Hepatocyte (in vitro differentiated cells): ENCODE data around the gene KLK1. TPM values are rescaled to one million over a fixed set of nuclear protein-coding genes. Genes with fewer than 3 reads are reported as not detected.
"Not testable (repeated sequence)": the region's sequence is repeated elsewhere in the genome, so short reads cannot be mapped to it uniquely, and the experiment has no call there.

Experiments
- DNase-seq: peaks from one replicate; pipeline ENCODE4 v3.0.0-alpha.2; 2016; ENCODE audit warnings: low spot score
- H2AFZ ChIP-seq: fragments of 200-600 bp; sonication (generic); 2 replicates; pipeline ENCODE4 v1.6.0; 2016; ENCODE audit warnings: antibody characterized with exemption, mild to moderate bottlenecking
- H3K27ac ChIP-seq: fragments of 200-600 bp; sonication (generic); 2 replicates; pipeline ENCODE4 v1.5.1; 2016; ENCODE audit warnings: mild to moderate bottlenecking
- H3K27me3 ChIP-seq: fragments of 200-600 bp; sonication (generic); 2 replicates; pipeline ENCODE4 v1.6.1; 2016
- H3K36me3 ChIP-seq: fragments of 200-600 bp; sonication (generic); replicated peaks from 2 replicates; pipeline ENCODE4 v1.5.1; 2016; ENCODE audit warnings: low read depth; ENCODE audit not compliant: insufficient read depth
- H3K4me1 ChIP-seq: fragments of 200-600 bp; sonication (generic); 2 replicates; pipeline ENCODE4 v1.5.1; 2016; ENCODE audit warnings: mild to moderate bottlenecking, moderate library complexity; ENCODE audit not compliant: insufficient read depth
- H3K4me2 ChIP-seq: fragments of 200-600 bp; sonication (generic); 2 replicates; pipeline ENCODE4 v1.6.0; 2016
- H3K4me3 ChIP-seq: fragments of 200-600 bp; sonication (generic); 2 replicates; pipeline ENCODE4 v1.5.1; 2016; ENCODE audit warnings: mild to moderate bottlenecking
- H3K79me2 ChIP-seq: fragments of 200-600 bp; sonication (generic); 2 replicates; pipeline ENCODE4 v1.6.0; 2017; ENCODE audit warnings: mild to moderate bottlenecking
- H3K9me2 ChIP-seq: fragments of 200-600 bp; sonication (generic); replicated peaks from 2 replicates; pipeline ENCODE4 v1.6.0; 2017; ENCODE audit warnings: mild to moderate bottlenecking; ENCODE audit not compliant: insufficient read depth
- H3K9me3 ChIP-seq: fragments of 200-600 bp; sonication (generic); 2 replicates; pipeline ENCODE4 v1.5.1; 2016; ENCODE audit warnings: low read depth, mild to moderate bottlenecking
- H4K20me1 ChIP-seq: fragments of 200-600 bp; sonication (generic); 2 replicates; pipeline ENCODE4 v1.6.0; 2016; ENCODE audit warnings: mild to moderate bottlenecking; ENCODE audit not compliant: insufficient read depth, poor library complexity, severe bottlenecking
- EZH2 ChIP-seq: fragments of 200-600 bp; sonication (generic); IDR thresholded peaks from 2 replicates; pipeline ENCODE4 v1.6.1; 2016; ENCODE audit warnings: antibody characterized with exemption, mild to moderate bottlenecking, borderline replicate concordance
- EZH2phosphoT487 ChIP-seq: fragments of 200-600 bp; sonication (generic); IDR thresholded peaks from one replicate; pipeline ENCODE4 v1.6.1; 2018; ENCODE audit warnings: antibody characterized with exemption, mild to moderate bottlenecking, low read depth, moderate library complexity; ENCODE audit not compliant: unreplicated experiment, severe bottlenecking
- WGBS: methylation state at CpG from one replicate; pipeline ENCODE4 v1.1.6; 2016; ENCODE audit warnings: low lambda C conversion rate; ENCODE audit errors: missing lambda C conversion rate; 5-methylcytosine and 5-hydroxymethylcytosine counted together
- polyA plus RNA-seq: library from polyadenylated mRNA; unstranded; fragments of >200 nt; fragmentation: Nextera tagmentation; extraction: Ambion mirVana; gene quantifications from 2 replicates; pipeline ENCODE4 v1.2.1, GENCODE V29; 2016
- total RNA-seq: library from RNA; depleted of rRNA; stranded (reverse); fragments of >200 nt; gene quantifications from 2 replicates; pipeline ENCODE4 v1.2.3, GENCODE V29; 2014
- TF ChIP-seq, protein P1 (sequence below): fragments of 200-600 bp; sonication (generic); IDR thresholded peaks from 2 replicates; pipeline ENCODE4 v1.5.1; 2016; ENCODE audit warnings: antibody characterized with exemption, mild to moderate bottlenecking; ENCODE audit not compliant: poor library complexity

KLK1 gene
- total and polyA plus RNA-seq, 2 experiments from 2014 or later = 2.7 to 6.6 TPM

DNA sequence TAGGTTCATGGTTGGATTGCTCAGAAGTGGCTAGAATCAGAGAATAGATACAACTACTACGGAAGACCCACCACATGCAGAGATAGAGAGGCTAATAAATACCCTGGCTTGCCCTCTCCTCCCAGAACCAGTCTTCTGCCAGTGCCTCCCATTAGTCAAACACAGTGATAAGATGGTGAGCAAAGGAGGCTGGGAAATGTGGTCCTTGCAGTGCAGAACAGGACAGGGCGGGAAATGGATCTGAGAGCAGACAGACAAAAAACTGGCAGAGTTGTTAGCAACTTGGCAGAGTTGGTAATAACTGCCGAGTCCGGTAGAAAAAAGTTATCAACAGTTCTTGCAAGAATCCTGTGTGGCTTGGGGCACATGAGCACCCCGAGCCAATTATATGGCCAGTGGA, 8.7 kb downstream of the KLK1 start:
- Histone ChIP-seq H3K4me2 (no peak overlapping the region), H3K4me3 (no peak overlapping the region), H3K4me1 (no peaks in the 10 kb centered on the region), H3K27ac (no peak overlapping the region), H2AFZ (no peak overlapping the region), H3K36me3 (no peaks in the 10 kb centered on the region), H3K27me3 (peaks cover 39% of the 10 kb centered on the region), H3K9me2 (no peaks in the 10 kb centered on the region), H3K79me2 (no peaks in the 10 kb centered on the region), H4K20me1 (no peaks in the 10 kb centered on the region), H3K9me3 (no peaks in the 10 kb centered on the region)
- no peak for DNase-seq
- TF ChIP-seq, protein P1, sequence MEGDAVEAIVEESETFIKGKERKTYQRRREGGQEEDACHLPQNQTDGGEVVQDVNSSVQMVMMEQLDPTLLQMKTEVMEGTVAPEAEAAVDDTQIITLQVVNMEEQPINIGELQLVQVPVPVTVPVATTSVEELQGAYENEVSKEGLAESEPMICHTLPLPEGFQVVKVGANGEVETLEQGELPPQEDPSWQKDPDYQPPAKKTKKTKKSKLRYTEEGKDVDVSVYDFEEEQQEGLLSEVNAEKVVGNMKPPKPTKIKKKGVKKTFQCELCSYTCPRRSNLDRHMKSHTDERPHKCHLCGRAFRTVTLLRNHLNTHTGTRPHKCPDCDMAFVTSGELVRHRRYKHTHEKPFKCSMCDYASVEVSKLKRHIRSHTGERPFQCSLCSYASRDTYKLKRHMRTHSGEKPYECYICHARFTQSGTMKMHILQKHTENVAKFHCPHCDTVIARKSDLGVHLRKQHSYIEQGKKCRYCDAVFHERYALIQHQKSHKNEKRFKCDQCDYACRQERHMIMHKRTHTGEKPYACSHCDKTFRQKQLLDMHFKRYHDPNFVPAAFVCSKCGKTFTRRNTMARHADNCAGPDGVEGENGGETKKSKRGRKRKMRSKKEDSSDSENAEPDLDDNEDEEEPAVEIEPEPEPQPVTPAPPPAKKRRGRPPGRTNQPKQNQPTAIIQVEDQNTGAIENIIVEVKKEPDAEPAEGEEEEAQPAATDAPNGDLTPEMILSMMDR = no peak
- TF ChIP-seq EZH2 (no peak), EZH2phosphoT487 (no peak)
- WGBS = 89% methylated on average over 5 of the region's 5 CpGs

GRCh38 chr19:50812474-50812873, 11.1 kb downstream of the KLK1 start:
- 79% methylated on average over 3 of the region's 3 CpGs for WGBS
- Histone ChIP-seq H3K79me2 (no peaks in the 10 kb centered on the region), H3K27me3 (peaks cover 15% of the 10 kb centered on the region)

DNA sequence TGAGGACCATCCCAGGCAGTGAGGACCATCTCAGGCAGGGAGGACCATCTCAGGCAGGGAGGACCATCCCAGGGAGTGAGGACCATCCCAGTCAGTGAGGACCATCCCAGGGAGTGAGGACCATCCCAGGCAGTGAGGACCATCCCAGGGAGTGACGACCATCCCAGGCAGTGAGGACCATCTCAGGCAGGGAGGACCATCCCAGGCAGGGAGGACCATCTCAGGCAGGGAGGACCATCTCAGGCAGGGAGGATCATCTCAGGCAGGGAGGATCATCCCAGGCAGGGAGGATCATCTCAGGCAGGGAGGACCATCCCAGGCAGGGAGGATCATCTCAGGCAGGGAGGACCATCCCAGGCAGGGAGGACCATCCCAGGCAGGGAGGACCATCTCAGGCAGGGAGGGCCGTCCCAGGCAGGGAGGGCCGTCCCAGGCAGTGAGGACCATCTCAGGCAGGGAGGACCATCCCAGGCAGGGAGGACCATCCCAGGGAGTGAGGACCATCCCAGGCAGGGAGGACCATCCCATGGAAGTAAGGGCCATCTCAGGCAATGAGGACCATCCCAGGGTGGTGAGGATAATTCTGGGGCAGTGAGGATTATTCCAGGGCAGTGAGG, 11.9 kb downstream of the KLK1 start:
- H3K79me2 ChIP-seq, H3K4me1 ChIP-seq, H3K4me3 ChIP-seq, H4K20me1 ChIP-seq, H3K9me3 ChIP-seq, DNase-seq, H3K36me3 ChIP-seq, H3K27ac ChIP-seq, H3K9me2 ChIP-seq, H3K4me2 ChIP-seq, H2AFZ ChIP-seq: not testable (repeated sequence)
- H3K27me3 ChIP-seq = peaks cover 11% of the 10 kb centered on the region
- 83% methylated on average over 1 of the region's 3 CpGs for WGBS

More at GRCh38 chr19:50812474-50812873, 11.1 kb downstream of the KLK1 start:
- no peaks in the 10 kb centered on the region for H3K9me2 ChIP-seq
- no peak overlapping the region for H2AFZ ChIP-seq
- H3K4me1 ChIP-seq = no peaks in the 10 kb centered on the region
- no peaks in the 10 kb centered on the region for H3K9me3 ChIP-seq
- no peaks in the 10 kb centered on the region for H3K36me3 ChIP-seq
- no peak for DNase-seq
- H3K4me2 ChIP-seq = no peak overlapping the region
- H3K27ac ChIP-seq = no peak overlapping the region
- H3K4me3 ChIP-seq = no peak overlapping the region
- TF ChIP-seq EZH2 = no peak
- no peak for TF ChIP-seq EZH2phosphoT487
- TF ChIP-seq, protein P1 = no peak
- no peaks in the 10 kb centered on the region for H4K20me1 ChIP-seq

- H3K36me3 ChIP-seq = no peaks in the 10 kb centered on the region
- TF ChIP-seq EZH2phosphoT487 (no peak), EZH2 (no peak)
- TF ChIP-seq, protein P1 = no peak
- H3K79me2 ChIP-seq = peaks cover 2% of the 10 kb centered on the region
- H3K9me3 ChIP-seq = no peaks in the 10 kb centered on the region
- H3K4me1 ChIP-seq = no peaks in the 10 kb centered on the region
- no peaks in the 10 kb centered on the region for H3K9me2 ChIP-seq
- H3K4me3 ChIP-seq = no peak overlapping the region
- H3K4me2 ChIP-seq = no peak overlapping the region
- H2AFZ ChIP-seq = no peak overlapping the region
- H3K27ac ChIP-seq = no peak overlapping the region
- DNase-seq = no peak
- H4K20me1 ChIP-seq = no peaks in the 10 kb centered on the region
- no peaks in the 10 kb centered on the region for H3K27me3 ChIP-seq
- 77% methylated on average over 1 of the region's 1 CpG for WGBS
Measured at GRCh38 chr19:50808856-50809255, 14.7 kb downstream of the KLK1 start.
